ENCODE results near the gene TYRO3. TPM values are rescaled to one million over a fixed set of nuclear protein-coding genes. Genes with fewer than 3 reads are reported as not detected.

TYRO3 gene
- total RNA-seq, 1 experiment from 2014 or later: 118 TPM

DNA sequence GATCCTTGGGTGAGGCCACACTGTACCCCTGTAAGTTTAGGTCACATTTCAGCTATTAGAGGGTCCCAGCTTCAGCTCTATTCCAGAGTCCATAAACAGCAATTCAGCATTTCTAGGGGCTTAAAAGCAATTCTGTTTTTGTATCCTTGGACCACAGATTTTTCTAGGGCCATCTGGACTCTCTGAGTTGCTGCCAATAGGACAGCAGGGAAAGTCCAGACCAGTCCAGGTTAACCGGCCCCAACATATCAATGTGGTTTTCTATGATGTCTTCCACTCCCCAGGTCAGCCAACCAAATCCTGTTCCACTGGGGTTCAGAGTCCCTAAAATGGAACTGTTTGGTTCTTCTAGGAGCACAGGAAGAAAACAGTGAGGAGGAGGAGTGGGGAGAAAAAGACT lies 40.0 kb downstream of the TYRO3 start:
- Mint-ChIP-seq H3K4me3 (ENCODE audit: unreplicated experiment) (no peak overlapping the region), H3K36me3 (ENCODE audit: insufficient read depth, unreplicated experiment) (no peaks in the 10 kb centered on the region), H3K9me3 (ENCODE audit: unreplicated experiment) (no peaks in the 10 kb centered on the region), H3K27ac (ENCODE audit: unreplicated experiment) (peak overlapping the region; percentile 23), H3K27me3 (ENCODE audit: insufficient read depth, unreplicated experiment) (no peaks in the 10 kb centered on the region), H3K4me1 (ENCODE audit: low read depth, unreplicated experiment) (peaks cover 22% of the 10 kb centered on the region)
- ChIA-PET POLR2A (no interaction called here), CTCF (no interaction called here)
- no TSS peak for BruUV-seq (replicated peaks)
- Histone ChIP-seq H3K27me3 (replicated peaks; ENCODE audit: control insufficient read depth, insufficient read depth, low read length) (no peaks in the 10 kb centered on the region), H3K9me3 (no peaks in the 10 kb centered on the region), H3K4me1 (peaks cover 12% of the 10 kb centered on the region), H3K4me3 (ENCODE audit: low read depth, low read length) (no peak overlapping the region), H3K36me3 (ENCODE audit: control insufficient read depth, insufficient read depth, low read length) (no peaks in the 10 kb centered on the region)
- no peak for DNase-seq
- intact Hi-C loops (cut with micrococcal nuclease; ENCODE audit: unreplicated experiment): no loop called here
- TF ChIP-seq, protein P1, sequence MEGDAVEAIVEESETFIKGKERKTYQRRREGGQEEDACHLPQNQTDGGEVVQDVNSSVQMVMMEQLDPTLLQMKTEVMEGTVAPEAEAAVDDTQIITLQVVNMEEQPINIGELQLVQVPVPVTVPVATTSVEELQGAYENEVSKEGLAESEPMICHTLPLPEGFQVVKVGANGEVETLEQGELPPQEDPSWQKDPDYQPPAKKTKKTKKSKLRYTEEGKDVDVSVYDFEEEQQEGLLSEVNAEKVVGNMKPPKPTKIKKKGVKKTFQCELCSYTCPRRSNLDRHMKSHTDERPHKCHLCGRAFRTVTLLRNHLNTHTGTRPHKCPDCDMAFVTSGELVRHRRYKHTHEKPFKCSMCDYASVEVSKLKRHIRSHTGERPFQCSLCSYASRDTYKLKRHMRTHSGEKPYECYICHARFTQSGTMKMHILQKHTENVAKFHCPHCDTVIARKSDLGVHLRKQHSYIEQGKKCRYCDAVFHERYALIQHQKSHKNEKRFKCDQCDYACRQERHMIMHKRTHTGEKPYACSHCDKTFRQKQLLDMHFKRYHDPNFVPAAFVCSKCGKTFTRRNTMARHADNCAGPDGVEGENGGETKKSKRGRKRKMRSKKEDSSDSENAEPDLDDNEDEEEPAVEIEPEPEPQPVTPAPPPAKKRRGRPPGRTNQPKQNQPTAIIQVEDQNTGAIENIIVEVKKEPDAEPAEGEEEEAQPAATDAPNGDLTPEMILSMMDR (IDR thresholded peaks at IDR 0.05; ENCODE audit: insufficient read depth in 1 of 2, low read depth in 1 of 2, low read length in 1 of 2, severe bottlenecking in 1 of 2, unreplicated experiment in 1 of 2): no peak

DNA sequence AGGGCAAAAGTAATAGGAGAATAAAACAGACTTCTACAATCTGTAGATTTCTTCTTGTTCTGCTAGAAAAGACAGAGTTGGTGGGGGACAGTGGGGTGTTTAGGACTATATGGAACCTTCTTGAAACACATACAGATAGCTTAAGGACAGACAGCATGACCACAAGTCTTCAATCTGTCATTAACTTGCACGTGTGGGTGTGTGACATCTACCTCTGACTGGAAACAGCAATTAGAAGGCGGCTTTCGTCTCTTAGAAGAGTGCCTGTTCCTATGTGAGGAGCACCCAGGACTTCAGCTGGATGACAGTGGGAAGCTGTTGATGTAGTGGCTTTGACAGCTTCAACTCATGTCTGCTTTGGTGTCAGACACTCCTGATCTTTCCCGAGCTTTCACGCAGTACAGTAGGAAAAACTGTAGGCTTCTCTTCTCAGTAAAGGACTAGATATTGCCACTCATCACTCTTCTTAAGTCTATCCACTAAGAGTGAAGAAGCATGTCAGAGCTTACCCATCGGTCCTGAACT lies 44.5 kb downstream of the TYRO3 start:
- peaks cover 45% of the 10 kb centered on the region for H3K4me1 Mint-ChIP-seq (ENCODE audit: low read depth, unreplicated experiment)
- no peaks in the 10 kb centered on the region for H3K27me3 Mint-ChIP-seq (ENCODE audit: insufficient read depth, unreplicated experiment)
- H3K27ac Mint-ChIP-seq (ENCODE audit: unreplicated experiment): peak overlapping the region; percentile 74
- TF ChIP-seq, protein P1 (IDR thresholded peaks at IDR 0.05; ENCODE audit: insufficient read depth in 1 of 2, low read depth in 1 of 2, low read length in 1 of 2, severe bottlenecking in 1 of 2, unreplicated experiment in 1 of 2): no peak
- Histone ChIP-seq H3K4me1 (peaks cover 49% of the 10 kb centered on the region), H3K36me3 (ENCODE audit: control insufficient read depth, insufficient read depth, low read length) (no peaks in the 10 kb centered on the region), H3K9me3 (no peaks in the 10 kb centered on the region), H3K4me3 (ENCODE audit: low read depth, low read length) (no peak overlapping the region), H3K27me3 (replicated peaks; ENCODE audit: control insufficient read depth, insufficient read depth, low read length) (no peaks in the 10 kb centered on the region)
- CTCF ChIA-PET: interaction anchor here (0.6 to 1.9 kb wide), 13 partner anchors 12 to 171 kb away, joined by 3 to 11 read pairs (median 4); partner anchors contain the start of genes MAPKBP1 and MGA
- DNase-seq: no peak
- BruUV-seq (replicated peaks): no TSS peak
- H3K36me3 Mint-ChIP-seq (ENCODE audit: insufficient read depth, unreplicated experiment): peaks cover 5% of the 10 kb centered on the region
- H3K9me3 Mint-ChIP-seq (ENCODE audit: unreplicated experiment): no peaks in the 10 kb centered on the region
- no peak overlapping the region for H3K4me3 Mint-ChIP-seq (ENCODE audit: unreplicated experiment)
- POLR2A ChIA-PET: interaction anchor here (1.0 kb wide), 1 partner anchor 18 kb away, joined by 5 read pairs; no protein-coding TSS in a partner anchor
- intact Hi-C loops (cut with micrococcal nuclease; ENCODE audit: unreplicated experiment): no loop called here

DNA sequence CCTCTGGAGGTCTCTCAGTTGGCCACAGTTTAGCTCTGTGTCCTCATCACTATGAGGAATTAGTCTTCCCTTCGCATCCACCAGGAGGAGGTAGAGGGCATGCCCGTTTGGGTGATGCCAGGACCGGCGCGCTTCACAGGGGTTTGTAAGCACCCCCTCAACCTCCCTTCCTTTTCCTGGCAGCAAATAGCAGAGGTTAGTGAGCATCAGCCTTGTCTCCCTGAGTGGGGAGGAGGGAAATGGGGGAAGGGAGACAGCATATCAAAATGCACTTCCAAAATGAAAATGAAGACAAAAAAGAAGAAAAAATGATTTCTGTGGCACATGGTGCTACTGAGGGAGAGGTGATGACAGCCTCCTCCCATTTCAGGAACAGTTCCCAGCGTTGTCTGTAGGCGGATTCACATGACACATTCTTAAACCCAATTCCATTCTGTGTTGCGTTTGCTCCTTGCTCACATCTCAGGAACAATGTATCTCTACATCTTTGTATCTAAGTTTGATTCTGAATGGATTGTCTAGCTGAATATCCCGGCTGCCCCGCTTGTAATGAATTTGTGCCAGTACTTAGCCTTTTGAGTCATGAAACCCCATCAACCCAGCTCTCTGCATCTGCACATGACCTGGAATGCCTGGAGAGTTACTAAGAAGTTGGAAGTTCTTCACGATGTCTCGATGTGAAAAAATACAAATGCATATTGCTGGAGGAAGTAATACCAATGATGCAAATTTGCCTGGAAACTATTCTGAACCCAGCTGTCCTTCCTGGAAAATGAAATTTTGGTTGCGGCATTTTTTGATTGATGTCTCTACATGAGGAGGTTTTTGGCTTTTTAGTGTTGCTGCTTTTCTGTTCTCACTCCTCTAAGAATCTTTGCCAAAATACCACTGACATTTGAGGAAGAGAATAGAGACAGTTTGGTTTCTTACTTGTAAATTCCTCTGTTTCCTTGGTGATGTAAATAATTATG lies 45.2 kb downstream of the TYRO3 start:
- peak; percentile 49 to 61 for DNase-seq
- intact Hi-C loops (cut with micrococcal nuclease; ENCODE audit: unreplicated experiment): no loop called here
- peaks cover 48% of the 10 kb centered on the region for H3K4me1 Mint-ChIP-seq (ENCODE audit: low read depth, unreplicated experiment)

More for the DNA sequence above, 45.2 kb downstream of the TYRO3 start:
- peaks cover 49% of the 10 kb centered on the region for H3K4me1 ChIP-seq
- Mint-ChIP-seq H3K4me3 (ENCODE audit: unreplicated experiment) (peak overlapping the region; percentile 25), H3K9me3 (ENCODE audit: unreplicated experiment) (no peaks in the 10 kb centered on the region), H3K27me3 (ENCODE audit: insufficient read depth, unreplicated experiment) (no peaks in the 10 kb centered on the region), H3K27ac (ENCODE audit: unreplicated experiment) (peak overlapping the region; percentile 74), H3K36me3 (ENCODE audit: insufficient read depth, unreplicated experiment) (peaks cover 5% of the 10 kb centered on the region)
- no peaks in the 10 kb centered on the region for H3K9me3 ChIP-seq
- no peaks in the 10 kb centered on the region for H3K36me3 ChIP-seq (ENCODE audit: control insufficient read depth, insufficient read depth, low read length)
- H3K4me3 ChIP-seq (ENCODE audit: low read depth, low read length): no peak overlapping the region
- TSS peak; percentile 81 for BruUV-seq (replicated peaks)
- TF ChIP-seq, protein P1 (IDR thresholded peaks at IDR 0.05; ENCODE audit: insufficient read depth in 1 of 2, low read depth in 1 of 2, low read length in 1 of 2, severe bottlenecking in 1 of 2, unreplicated experiment in 1 of 2): peak; percentile 42 to 51
- ChIA-PET POLR2A (interaction anchor here (1.0 kb wide), 1 partner anchor 17 kb away, joined by 5 read pairs; no protein-coding TSS in a partner anchor), CTCF (interaction anchor here (0.6 to 1.9 kb wide), 13 partner anchors 13 to 170 kb away, joined by 3 to 11 read pairs (median 4); partner anchors contain the start of genes MAPKBP1 and MGA)
- H3K27me3 ChIP-seq (replicated peaks; ENCODE audit: control insufficient read depth, insufficient read depth, low read length): no peaks in the 10 kb centered on the region
